22Rv1 (cell line): ENCODE data around the gene CLSTN2.

Source experiments
- H3K27ac ChIP-seq: fragments of 450-650 bp; 2 replicates; pipeline ENCODE4 v1.5.1; 2017
- ZFX ChIP-seq: fragments of 450-650 bp; IDR thresholded peaks from 2 replicates; pipeline ENCODE4 v1.6.1; 2017; ENCODE audit warnings: antibody characterized with exemption, borderline replicate concordance
- TF ChIP-seq, protein P1 (sequence below): fragments of 450-650 bp; IDR thresholded peaks from 2 replicates; pipeline ENCODE4 v1.5.1; 2017; ENCODE audit warnings: mild to moderate bottlenecking

Gene CLSTN2

DNA sequence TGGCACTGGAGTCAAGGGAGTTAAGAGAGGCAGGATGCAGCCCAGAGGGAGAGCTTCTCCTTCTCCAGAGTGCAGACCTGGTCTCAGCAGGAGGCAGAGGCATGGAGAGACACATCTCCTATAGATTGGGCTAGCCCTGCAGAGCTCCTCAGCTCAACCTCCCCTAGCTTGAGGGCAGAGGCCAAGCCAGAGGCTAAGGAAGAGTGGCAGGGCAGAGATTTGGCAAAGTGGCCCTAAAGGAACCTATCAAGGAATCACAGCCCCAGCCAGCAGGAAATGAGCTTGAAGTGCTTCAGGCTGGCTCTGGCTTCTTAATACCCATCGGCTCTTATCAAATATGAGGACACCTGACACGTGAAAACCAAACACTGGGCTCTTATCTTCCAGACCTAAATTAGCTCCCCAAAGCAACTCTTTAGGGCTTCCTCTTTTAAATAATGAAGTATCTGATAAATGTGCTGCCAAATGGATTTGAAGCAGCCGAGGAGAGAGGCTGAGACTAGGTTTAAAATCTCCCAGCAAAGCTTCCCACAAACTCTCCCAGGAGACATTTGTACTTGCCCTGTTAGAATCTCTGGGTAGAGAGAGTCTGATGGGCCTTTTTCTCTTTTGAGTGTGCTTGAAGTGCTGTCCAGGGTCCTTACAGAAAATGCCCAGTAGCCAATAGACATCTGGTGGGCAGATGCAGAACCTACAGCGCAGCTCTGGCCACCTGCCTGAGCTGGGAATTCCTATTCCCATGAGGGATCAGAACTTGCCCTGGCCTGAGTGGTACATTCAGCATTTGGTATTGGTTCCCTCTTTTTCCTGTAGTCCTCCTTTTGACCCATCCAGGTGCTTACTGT, 271.4 kb downstream of the CLSTN2 start:
- no peak for TF ChIP-seq ZFX
- TF ChIP-seq, protein P1, sequence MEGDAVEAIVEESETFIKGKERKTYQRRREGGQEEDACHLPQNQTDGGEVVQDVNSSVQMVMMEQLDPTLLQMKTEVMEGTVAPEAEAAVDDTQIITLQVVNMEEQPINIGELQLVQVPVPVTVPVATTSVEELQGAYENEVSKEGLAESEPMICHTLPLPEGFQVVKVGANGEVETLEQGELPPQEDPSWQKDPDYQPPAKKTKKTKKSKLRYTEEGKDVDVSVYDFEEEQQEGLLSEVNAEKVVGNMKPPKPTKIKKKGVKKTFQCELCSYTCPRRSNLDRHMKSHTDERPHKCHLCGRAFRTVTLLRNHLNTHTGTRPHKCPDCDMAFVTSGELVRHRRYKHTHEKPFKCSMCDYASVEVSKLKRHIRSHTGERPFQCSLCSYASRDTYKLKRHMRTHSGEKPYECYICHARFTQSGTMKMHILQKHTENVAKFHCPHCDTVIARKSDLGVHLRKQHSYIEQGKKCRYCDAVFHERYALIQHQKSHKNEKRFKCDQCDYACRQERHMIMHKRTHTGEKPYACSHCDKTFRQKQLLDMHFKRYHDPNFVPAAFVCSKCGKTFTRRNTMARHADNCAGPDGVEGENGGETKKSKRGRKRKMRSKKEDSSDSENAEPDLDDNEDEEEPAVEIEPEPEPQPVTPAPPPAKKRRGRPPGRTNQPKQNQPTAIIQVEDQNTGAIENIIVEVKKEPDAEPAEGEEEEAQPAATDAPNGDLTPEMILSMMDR, result no peak
- no peak overlapping the region for H3K27ac ChIP-seq

DNA sequence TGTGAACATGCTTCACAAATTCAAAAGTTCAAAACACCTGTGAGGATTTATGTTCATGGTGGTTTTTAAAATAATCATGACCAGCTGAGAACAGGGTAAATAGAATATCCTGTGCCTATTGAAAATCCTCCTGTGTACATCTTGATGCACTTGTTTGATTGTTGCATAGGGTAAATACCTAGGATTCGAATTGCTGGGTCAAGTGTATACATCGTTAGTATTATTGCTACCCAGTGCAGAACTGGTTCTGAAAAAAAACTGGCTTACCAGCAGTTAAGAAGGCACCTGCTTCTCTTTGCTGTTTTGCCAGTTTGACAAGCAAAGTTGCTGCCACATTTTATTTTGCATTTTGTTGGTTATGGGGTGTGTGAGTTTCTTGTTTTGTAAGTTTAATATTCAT, 272.6 kb downstream of the CLSTN2 start:
- H3K27ac ChIP-seq, result no peak overlapping the region
- TF ChIP-seq, protein P1, result no peak
- no peak for TF ChIP-seq ZFX

DNA sequence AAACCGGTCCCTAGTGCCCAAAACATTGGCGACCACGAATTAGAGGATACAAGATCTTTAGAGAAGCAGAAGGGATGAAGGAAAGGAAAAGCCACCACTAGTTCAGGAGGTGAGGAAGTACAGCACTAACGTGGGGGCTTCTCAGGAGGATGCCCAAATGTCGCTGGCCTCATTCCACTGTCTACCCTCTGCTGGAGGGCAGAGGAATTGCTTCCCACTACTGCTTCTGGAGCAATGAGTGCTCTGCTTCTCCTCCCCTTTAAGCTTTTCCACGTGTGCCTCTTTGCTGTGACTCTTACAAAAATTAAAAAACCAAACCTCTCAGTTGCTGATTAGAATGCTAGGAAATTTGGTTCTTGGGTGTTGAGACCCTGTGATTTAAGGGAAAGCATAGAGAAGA, 281.3 kb downstream of the CLSTN2 start:
- no peak overlapping the region for H3K27ac ChIP-seq
- TF ChIP-seq, protein P1, result peak; percentile 74
- no peak for TF ChIP-seq ZFX

DNA sequence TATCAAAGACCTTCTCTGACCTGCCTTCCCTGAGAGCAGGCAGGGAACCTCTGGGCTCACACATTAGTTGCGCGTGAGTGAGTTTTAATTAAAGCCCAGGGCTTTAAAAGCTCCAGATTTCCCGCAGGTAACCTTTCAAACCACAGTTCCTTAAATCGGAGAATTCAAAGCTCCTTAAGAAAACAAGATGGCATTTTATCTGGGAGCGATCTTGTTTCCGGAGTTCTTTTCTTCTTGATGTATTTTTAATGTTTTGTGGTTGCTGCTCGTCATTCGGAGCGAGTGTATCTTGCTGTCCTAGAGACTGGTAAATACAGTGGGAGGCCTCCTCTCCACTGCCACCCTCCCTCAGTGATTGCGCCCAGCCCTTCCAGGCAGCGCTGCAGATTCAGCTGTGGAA, 284.3 kb downstream of the CLSTN2 start:
- no peak overlapping the region for H3K27ac ChIP-seq
- TF ChIP-seq, protein P1, result no peak
- TF ChIP-seq ZFX, result no peak

DNA sequence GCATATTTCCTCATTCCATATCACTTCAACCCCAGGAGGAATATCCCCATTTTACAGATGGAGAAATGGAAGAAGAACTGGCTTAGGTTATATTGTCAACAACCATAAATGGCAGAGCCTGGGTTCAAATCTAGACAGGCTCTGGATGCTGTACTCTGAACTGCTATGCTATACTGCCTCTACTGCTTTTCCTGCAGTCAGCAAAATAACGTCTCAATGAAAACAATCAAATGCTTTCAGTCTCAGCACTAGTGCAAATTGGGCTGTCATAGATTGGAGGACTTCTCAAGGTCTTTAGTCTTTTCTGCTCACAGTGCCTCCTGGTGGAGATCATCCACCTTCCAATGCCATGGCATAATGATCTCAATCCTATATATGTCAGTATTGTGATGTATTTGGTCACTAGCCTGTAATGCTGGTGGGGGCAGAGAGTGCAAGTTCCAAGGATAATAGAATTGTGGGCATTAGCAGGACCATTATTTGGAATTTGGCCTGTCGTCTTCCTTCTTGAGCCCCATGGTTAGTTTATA, 285.0 kb downstream of the CLSTN2 start:
- H3K27ac ChIP-seq, result no peak overlapping the region
- no peak for TF ChIP-seq ZFX
- TF ChIP-seq, protein P1, result peak; percentile 45

DNA sequence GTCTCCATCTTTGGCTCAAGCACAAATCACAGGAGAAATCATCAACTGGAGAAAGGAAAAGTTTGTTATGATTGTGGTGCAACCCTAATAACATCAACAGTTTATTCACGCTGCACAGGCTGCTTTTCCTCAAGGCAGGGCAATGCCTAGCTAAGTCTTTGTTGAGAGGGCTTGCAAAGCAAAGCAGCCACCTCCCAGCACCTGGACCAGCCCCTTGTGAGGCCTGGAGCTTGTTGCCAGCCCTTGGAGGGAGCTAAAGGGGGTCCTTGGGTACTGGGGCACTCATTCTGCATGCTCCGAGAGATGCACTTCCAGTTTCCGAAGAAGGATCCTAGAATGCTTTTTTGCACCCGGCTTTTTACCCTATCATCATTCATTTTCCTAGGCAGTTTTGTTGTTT, 288.2 kb downstream of the CLSTN2 start:
- no peak overlapping the region for H3K27ac ChIP-seq
- no peak for TF ChIP-seq ZFX
- TF ChIP-seq, protein P1, result no peak

DNA sequence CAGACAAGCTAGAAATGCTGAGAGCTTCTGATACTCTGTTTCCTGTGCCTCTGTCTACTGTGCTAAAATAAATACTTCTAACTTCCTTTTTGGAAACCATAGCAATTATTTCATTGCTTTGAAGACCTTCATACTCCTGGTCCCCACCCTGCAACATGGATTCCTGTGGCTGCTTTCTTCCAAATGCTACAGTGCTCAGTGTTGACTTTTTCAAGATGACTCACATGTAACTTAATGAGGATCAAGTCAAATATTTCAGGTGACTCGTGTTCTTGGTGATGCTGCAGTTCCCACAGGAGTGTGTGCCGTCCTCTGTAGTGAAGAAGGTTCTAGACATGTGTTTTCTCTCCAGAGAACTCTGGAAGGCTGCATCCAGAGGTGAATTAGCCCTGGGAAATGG, 288.6 kb downstream of the CLSTN2 start:
- H3K27ac ChIP-seq, result no peak overlapping the region

More for the DNA sequence above, 288.6 kb downstream of the CLSTN2 start:
- TF ChIP-seq, protein P1, result no peak
- no peak for TF ChIP-seq ZFX
